K562 treated with DMSO at 1 percent for 4 hours (cell line): ENCODE data around the gene INSL6. TPM values are rescaled to one million over a fixed set of nuclear protein-coding genes. Genes with fewer than 3 reads are reported as not detected.

Source experiments
- total RNA-seq: library from RNA; unstranded; fragments of 300-600 nt; gene quantifications from 2 replicates; pipeline ENCODE4 v1.2.3, GENCODE V29; 2022; ENCODE audit not compliant: insufficient read depth

INSL6 gene
- not detected in 2 replicates for total RNA-seq

GRCh38 chr9:5185220-5185840 lies at the start of gene INSL6:
INSL6 (minus strand) TSS chr9:5185639; CDS start chr9:5185602, 37 bp downstream.

DNA sequence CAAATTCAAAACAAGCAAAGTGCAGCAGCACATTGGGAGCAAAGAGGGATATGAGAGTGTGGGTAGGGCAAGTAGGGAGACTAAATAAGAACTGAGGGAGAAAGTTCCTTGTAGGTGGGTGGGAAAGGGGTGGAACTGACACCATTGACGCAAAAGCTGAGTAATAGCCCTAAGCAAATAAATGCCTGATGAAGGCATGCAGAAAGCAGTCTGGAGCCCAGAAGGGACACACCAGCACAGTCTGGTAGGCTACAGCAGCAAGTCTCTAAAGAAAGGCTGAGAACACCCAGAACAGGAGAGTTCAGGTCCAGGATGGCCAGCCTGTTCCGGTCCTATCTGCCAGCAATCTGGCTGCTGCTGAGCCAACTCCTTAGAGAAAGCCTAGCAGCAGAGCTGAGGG lies 45.8 kb upstream of the INSL6 start, which contains the start of gene INSL4:
Gene INSL4, plus strand, starts transcription at position 208 of the 400 bp plus-strand sequence. Its CDS starts 105 bp downstream, at position 313.

Other genes starting within 250 kb of the INSL6 start
- 5.7 and 6.9 TPM in 2 replicates for gene JAK2, start 200.4 kb downstream of the INSL6 start, total RNA-seq
- not detected in 2 replicates for gene INSL4, start 45.8 kb upstream of the INSL6 start, total RNA-seq
- gene RLN2, start 119.1 kb upstream of the INSL6 start, total RNA-seq, result not detected in 2 replicates
- not detected in 2 replicates for gene RLN1, start 154.2 kb upstream of the INSL6 start, total RNA-seq